Stimulated activated CD8-positive, alpha-beta memory T cell treated with anti-CD3 and anti-CD28 coated beads, Interleukin-15, amount 100 ng/mL, for 4 hours (primary cell): ENCODE data around the gene PDZD8.
"Not testable (repeated sequence)": the region's sequence is repeated elsewhere in the genome, so short reads cannot be mapped to it uniquely, and the experiment has no call there.

ENCODE experiments used
- DNase-seq, 2 donors: peaks; one replicate each; pipeline ENCODE4 v3.0.0-alpha.2; 2020; ENCODE audit warnings: low read depth in 2 of 2

The PDZD8 gene

DNA sequence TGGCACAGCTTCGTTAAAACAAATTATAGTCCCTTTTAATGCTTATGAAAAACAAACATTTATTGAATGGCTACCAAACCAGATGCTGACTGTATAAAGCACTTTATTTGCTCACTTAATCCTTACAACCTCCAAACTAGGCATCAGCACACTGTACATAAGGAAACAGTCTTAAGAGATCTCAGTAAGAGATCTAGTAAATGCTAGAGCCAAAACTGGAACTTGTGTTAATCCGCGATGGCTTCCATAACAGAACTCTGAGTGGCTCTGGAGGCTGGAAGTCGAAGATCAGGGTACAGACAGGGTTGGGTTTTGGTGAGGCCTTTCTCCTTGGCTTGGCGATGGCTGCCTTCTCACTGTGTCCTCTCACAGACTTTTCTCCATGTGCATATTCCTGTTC lies 27.0 kb downstream of the PDZD8 start:
- DNase-seq = no peak

DNA sequence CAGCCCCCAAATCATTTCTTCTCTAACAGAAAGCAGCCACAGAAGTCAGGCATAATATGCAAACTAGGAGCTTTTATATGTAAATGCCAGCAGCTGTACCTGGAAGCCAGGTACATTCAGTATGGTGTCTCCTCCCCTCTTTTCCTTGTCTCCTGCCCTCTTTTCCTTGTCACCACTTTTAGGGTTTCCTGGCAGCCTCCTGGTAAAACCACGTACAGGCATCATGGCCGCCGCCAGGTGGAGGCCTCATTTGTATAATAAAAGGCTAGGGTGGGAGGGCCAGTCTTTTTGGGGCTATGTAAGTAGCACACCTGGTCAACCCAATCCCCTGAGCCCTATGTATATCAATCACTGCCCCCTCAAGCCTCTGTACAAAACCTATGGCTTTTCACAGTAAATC lies 28.7 kb downstream of the PDZD8 start:
- no peak for DNase-seq

DNA sequence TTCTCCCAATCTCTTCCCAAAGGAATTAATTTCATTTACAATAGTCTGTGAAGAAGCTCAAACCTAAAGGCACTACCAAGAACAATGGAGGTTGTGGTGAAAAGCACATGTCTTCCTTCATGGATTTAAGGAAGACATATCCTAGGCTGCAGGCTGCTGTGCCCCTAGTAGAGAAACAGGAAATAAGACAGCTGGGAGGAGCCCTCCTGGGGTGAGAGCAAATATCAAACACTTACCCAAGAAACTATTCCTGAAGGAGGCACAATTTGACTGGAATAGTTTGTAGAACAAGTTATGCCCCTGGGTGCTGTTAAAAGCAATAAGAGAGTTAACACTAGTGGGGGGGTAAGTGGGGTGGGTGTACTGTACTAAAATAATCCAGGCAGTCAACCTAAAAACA lies 30.1 kb downstream of the PDZD8 start:
- DNase-seq = no peak

DNA sequence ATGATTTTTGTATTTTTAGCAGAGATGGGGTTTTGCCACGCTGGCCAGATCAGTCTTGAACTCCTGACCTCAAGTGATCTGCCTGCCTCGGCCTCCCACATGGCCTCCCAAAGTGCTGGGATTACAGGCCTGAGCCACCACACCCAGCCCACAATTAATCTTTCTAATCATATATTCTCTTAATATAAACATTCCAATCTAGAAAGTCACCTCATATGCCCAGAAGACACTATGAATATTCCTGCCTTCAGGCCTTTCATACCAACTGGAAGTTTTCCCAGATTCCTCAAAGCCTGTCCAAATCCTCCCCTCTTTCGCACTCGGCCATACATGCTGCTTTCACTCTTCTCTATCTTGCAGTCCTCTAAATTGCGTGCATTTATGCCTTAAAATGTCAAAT lies 32.6 kb downstream of the PDZD8 start:
- DNase-seq = no peak

DNA sequence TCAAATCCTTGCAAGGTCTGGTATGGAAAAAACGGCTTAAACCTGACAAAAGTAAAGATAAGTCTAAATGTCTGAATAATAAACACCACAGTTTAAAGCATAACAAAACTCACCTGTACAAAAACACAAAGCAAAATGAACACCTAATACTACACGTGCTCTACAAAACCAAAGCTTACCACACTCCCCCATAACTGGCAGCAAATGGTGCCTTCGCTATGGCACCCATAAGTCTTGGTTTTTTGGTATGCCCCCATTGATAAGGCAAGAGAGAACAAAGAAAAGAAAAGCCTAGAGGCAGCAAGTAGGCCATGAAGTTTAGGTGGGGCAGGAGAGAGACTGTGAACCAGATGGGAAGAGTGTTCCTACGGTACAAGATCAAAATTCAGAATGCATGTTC lies 34.2 kb downstream of the PDZD8 start:
- no peak for DNase-seq

DNA sequence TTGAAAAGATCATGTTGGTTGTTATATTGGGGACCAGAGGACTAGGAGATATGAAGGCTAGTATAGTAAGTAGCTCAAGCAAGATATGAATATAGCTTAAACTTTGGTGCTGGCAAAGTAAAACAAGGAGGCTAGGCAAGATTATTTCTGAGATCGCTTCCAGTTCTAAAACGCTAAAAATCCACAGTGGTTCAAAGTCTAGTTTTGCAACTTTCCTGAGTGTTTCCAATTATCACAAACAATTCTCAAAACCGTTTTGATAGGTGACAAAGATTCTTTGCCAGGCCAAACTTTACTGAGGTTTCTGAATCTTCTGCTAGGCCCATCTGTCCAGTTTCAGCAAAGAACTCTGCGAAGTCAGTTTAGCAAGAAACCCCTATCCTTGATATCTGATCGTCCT lies 35.3 kb downstream of the PDZD8 start:
- no peak for DNase-seq

- DNase-seq = no peak
Measured at GRCh38 chr10:117339578-117339977, 35.7 kb downstream of the PDZD8 start.

DNA sequence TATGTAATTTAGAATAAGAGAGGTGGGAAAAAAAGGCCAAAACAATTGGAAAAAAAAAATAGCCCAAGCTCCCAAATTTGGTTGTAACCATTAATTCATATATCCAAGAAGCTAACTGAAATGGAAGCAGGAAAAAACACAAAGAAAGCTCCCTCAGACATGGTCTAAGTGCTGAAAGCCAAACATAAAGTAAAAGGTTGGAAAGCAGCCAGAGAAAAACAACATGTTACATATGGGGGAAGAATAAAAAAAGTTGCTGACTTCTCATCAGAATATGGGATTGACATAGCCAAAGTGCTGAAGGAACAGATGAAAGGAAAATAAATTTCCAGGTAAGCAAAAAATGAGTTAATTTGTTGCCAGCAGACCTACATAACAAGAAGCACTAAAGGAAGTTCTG lies 40.3 kb downstream of the PDZD8 start:
- no peak for DNase-seq

DNA sequence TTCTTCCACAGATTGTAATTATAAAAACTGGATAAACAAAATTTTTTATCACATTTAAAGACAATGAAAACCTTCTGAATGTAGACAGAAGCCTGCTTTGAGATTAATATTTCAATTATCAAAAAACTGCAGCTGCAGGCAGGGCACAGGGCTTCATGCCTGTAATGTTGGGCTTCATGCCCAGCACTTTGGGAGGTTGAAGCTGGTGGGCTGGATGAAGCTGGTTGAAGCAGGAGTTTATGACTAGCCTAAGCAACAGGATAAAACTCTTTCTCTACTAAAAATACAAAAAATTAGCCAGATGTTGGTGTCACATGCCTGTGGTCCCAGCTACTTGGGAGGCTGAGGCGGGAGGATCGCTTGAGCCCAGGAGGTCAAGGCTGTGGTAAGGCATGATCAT lies 41.2 kb downstream of the PDZD8 start:
- no peak for DNase-seq

- no peak for DNase-seq
Measured at GRCh38 chr10:117327262-117327661, 48.0 kb downstream of the PDZD8 start.

DNA sequence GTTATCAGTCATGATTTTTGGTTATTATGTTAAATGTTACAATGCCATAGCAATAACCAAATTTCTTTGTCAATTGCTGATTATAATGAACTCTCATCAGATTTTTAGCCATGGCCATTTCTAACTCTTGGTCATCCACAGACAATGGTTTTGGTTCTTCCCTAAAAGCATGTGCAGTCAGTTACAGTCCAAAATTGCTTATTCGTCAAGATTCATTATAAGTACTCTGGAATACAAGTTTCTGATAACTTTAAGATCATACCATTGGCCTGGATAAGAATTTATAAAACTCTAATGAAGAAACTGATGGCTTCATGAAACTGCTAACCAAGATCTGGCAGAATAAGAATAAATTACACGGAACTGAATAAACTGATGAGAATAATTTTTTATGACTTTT lies 50.9 kb downstream of the PDZD8 start:
- DNase-seq = no peak

GRCh38 chr10:117322260-117322659 lies 53.0 kb downstream of the PDZD8 start:
- no peak for DNase-seq

DNA sequence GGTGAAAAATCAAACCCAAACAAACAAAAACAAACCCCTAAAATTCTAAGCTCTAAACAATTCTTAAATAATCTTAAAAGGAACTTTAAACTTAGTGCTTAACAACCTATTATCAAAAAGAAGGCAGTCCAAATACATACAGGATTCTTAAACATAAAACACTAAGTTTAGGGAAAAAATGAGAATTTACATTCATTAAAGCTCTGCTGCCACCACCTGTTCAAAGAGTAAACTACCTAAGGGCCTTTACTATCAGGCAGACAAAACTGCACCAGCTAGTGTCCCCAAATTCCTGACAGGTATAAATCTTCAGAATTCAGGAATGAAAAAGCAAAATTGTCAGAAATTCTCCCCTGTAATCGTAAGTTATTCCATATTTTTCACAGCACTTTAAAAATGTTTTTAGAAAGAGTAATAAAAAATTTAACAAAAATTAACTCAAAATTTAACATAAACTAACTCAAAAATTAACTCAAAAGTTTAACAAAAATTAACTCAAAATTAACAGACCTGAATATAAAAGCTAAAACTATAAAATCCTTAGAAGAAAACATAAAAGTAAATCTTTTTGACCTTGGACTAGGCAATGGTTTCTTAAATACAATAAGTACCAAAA lies 55.1 kb downstream of the PDZD8 start:
- DNase-seq = no peak

- no peak for DNase-seq
Measured at GRCh38 chr10:117318909-117319308, 56.3 kb downstream of the PDZD8 start.

DNA sequence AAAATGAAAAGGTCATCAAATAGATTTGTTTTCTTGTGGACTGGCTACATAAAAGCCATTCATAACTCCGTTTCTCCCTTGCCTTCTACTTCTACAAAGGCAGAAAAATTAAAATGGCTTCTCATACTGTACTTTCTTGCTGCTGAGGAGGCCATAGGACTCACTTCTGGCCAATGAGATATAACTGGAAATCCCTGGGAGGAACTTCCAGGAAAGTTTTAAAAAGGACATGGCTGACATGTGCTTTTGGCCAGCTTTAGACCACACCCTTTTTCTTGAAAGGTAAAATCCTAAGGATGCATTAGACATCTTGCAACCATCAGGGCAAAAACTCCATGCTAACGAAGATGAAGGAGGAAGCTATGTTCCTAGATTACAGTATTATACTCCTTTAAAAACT lies 58.5 kb downstream of the PDZD8 start:
- DNase-seq = no peak

DNA sequence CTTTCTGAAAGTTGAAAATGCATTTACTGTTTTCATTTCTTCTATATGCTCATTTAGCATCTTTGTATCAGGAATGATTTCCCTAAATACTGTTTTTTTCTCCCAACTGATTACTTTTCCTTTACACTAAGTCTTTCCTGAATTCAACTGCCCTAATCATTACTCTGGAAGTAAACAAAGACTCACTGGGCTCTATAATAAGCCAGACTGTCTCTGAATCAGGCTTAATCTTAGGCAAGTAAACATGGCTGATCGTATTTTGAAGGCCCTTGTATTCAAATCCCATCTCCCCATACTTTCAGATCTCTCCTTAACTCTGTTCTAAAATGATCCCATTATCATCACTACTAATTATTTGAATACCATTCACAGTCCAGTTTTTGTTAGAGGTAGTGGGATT lies 61.6 kb downstream of the PDZD8 start:
- no peak for DNase-seq

DNA sequence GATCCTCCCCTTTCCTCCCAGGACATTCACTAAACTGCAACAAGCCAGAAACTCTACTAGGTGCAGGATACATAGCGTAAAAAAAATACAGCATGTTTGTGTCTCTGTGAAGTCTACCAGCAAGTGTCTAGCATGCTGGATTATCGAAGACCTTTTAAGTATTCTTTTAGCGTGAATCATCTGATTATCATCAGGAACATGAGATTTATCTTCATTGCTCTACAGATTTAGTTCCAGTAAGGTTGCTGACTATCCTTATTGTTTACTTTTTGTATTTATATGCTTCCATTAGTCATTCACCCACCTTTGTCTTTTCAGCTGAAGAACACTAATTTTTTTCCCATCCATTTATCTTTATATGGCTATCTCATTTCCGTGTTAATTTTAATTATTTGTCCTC lies 62.8 kb downstream of the PDZD8 start:
- no peak for DNase-seq

- no peak for DNase-seq
Measured at GRCh38 chr10:117311261-117311660, 64.0 kb downstream of the PDZD8 start.

GRCh38 chr10:117306674-117307073 lies 68.6 kb downstream of the PDZD8 start:
- DNase-seq = no peak

DNA sequence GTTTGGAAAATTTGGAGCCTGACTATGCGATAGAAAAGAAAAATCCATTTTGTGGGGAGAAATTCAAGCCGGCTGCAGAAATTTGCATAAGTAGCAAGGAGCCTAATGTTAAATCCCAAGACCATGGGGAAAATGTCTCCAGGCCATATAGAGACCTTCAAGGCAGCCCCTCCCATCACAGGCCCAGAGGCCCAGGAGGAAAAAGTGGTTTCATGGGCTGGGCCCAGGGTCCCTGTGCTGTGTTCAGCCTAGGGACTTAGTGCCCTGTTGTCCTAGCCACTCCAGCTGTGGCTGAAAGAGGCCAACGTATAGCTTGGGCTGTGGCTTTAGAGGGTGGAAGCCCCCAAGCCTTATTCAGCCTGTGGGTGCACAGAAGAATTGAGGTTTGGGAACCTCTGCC lies 71.8 kb downstream of the PDZD8 start:
- DNase-seq = not testable (repeated sequence)

GRCh38 chr10:117300671-117301070 lies 74.6 kb downstream of the PDZD8 start:
- DNase-seq = no peak

DNA sequence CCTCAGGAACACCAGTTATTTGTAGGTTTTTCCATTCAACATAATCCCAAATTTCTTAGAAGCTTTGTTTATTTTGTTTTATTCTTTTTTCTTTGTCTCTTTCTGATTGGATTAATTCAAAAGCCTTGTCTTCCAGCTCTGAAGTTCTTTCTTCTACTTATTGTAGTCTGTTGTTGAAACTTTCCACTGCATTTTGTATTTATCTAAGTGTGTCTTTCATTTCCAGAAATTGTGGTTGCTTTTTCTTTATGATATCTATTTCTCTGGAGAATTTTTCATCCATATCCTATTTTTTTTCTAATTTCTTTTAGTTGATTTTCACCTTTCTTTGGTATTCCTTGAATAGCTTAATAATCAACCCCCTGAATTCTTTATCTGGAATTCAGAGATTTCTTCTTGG lies 75.8 kb downstream of the PDZD8 start:
- DNase-seq = no peak

DNA sequence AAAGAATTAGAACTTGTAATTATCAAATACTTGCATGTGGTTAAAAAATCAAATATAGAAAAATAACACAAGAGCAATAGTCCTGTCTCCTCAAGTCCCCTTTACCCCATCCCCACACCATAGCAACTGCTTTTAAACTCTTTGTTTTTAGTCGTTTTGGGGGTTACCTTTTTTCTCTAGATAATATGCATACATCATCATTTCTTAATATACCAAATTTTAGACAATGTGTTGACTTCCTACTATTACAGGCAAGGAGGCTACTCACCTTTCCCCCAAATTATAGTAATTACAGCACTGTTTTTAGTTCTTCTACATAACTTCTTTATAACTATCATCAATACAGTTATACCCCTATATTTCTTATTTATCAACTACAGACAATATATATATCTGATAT lies 77.0 kb downstream of the PDZD8 start:
- no peak for DNase-seq

- DNase-seq = no peak
Measured at GRCh38 chr10:117294735-117295134, 80.5 kb downstream of the PDZD8 start.
